ENCODE measurements around the gene PLCL2.
"Not testable (repeated sequence)": the region's sequence is repeated elsewhere in the genome, so short reads cannot be mapped to it uniquely, and the experiment has no call there.

The PLCL2 gene

GRCh38 chr3:17119201-17120072 is 234.7 kb downstream of the PLCL2 start:
- H3K9ac ChIP-seq (ENCODE audit: insufficient read length, low read depth): no peak overlapping the region
- no peaks in the 10 kb centered on the region for H3K4me1 ChIP-seq (ENCODE audit: insufficient read depth, insufficient read length)
- H3K4me3 ChIP-seq (ENCODE audit: insufficient read length, low read depth): no peak overlapping the region
- peaks cover 5% of the 10 kb centered on the region; the same call in 1 of the 2 replicates for H3K9me3 ChIP-seq (ENCODE audit: insufficient read depth, low read length)
- H3K36me3 ChIP-seq (ENCODE audit: insufficient read depth, insufficient read length, low read length): no peaks in the 10 kb centered on the region
- TF ChIP-seq YY1 (IDR thresholded peaks at IDR 0.05; ENCODE audit: insufficient read depth, insufficient read length) (no peak), ZNF274 (IDR thresholded peaks at IDR 0.05; ENCODE audit: low read depth, low read length) (no peak), SUZ12 (IDR thresholded peaks at IDR 0.05; ENCODE audit: extremely low read depth, insufficient read depth, insufficient read length) (no peak)
- DNase-seq (ENCODE audit: low read depth, low spot score): no peak
- H3K27me3 ChIP-seq (ENCODE audit: insufficient read depth, insufficient read length): no peaks in the 10 kb centered on the region

- no peak for TF ChIP-seq YY1 (IDR thresholded peaks at IDR 0.05; ENCODE audit: insufficient read depth, insufficient read length)
- no peak for TF ChIP-seq ZNF274 (IDR thresholded peaks at IDR 0.05; ENCODE audit: low read depth, low read length)
- no peak for TF ChIP-seq SUZ12 (IDR thresholded peaks at IDR 0.05; ENCODE audit: extremely low read depth, insufficient read depth, insufficient read length)
- DNase-seq (ENCODE audit: low read depth, low spot score): no peak
- Histone ChIP-seq H3K4me3 (ENCODE audit: insufficient read length, low read depth) (no peak overlapping the region), H3K9ac (ENCODE audit: insufficient read length, low read depth) (no peak overlapping the region), H3K27me3 (ENCODE audit: insufficient read depth, insufficient read length) (no peaks in the 10 kb centered on the region), H3K36me3 (ENCODE audit: insufficient read depth, insufficient read length, low read length) (no peaks in the 10 kb centered on the region), H3K4me1 (ENCODE audit: insufficient read depth, insufficient read length) (no peaks in the 10 kb centered on the region), H3K9me3 (ENCODE audit: insufficient read depth, low read length) (peaks cover 5% of the 10 kb centered on the region; the same call in 1 of the 2 replicates)
These were observed 235.4 kb downstream of the PLCL2 start for GRCh38 chr3:17120115-17120514.

- Histone ChIP-seq H3K36me3 (ENCODE audit: insufficient read depth, insufficient read length, low read length) (no peaks in the 10 kb centered on the region), H3K27me3 (ENCODE audit: insufficient read depth, insufficient read length) (no peaks in the 10 kb centered on the region), H3K9ac (ENCODE audit: insufficient read length, low read depth) (no peak overlapping the region), H3K9me3 (ENCODE audit: insufficient read depth, low read length) (peaks cover 5% of the 10 kb centered on the region; the same call in 1 of the 2 replicates), H3K4me3 (ENCODE audit: insufficient read length, low read depth) (no peak overlapping the region), H3K4me1 (ENCODE audit: insufficient read depth, insufficient read length) (no peaks in the 10 kb centered on the region)
- no peak for DNase-seq (ENCODE audit: low read depth, low spot score)
- TF ChIP-seq YY1 (IDR thresholded peaks at IDR 0.05; ENCODE audit: insufficient read depth, insufficient read length): no peak
- no peak for TF ChIP-seq ZNF274 (IDR thresholded peaks at IDR 0.05; ENCODE audit: low read depth, low read length)
- no peak for TF ChIP-seq SUZ12 (IDR thresholded peaks at IDR 0.05; ENCODE audit: extremely low read depth, insufficient read depth, insufficient read length)
These were observed 236.6 kb downstream of the PLCL2 start for GRCh38 chr3:17121336-17121735.

DNA sequence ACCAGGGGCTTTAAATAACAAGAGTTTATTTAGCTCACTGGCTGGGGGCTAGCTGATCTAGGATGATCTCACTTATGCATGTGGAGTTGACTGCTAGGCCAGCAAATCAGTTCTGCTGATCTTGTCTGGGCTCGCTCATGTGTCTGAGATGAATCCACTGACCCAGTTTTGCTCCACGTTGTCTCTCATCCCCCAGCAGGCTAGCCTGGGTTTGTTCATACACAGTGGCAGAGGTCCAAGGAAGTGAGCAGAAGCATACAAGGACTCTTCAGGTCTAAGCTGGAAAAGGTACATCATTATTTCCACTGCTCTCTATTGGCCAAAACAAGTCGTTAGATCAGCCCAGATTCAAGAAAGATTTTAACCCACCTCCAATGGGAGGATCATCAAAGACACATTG is 238.0 kb downstream of the PLCL2 start:
- no peaks in the 10 kb centered on the region for H3K4me1 ChIP-seq (ENCODE audit: insufficient read depth, insufficient read length)
- H3K9ac ChIP-seq (ENCODE audit: insufficient read length, low read depth): no peak overlapping the region
- H3K27me3 ChIP-seq (ENCODE audit: insufficient read depth, insufficient read length): no peaks in the 10 kb centered on the region
- H3K4me3 ChIP-seq (ENCODE audit: insufficient read length, low read depth): no peak overlapping the region
- peaks cover 5% of the 10 kb centered on the region; the same call in 1 of the 2 replicates for H3K9me3 ChIP-seq (ENCODE audit: insufficient read depth, low read length)
- no peak for DNase-seq (ENCODE audit: low read depth, low spot score)
- TF ChIP-seq ZNF274 (IDR thresholded peaks at IDR 0.05; ENCODE audit: low read depth, low read length) (no peak), SUZ12 (IDR thresholded peaks at IDR 0.05; ENCODE audit: extremely low read depth, insufficient read depth, insufficient read length) (no peak), YY1 (IDR thresholded peaks at IDR 0.05; ENCODE audit: insufficient read depth, insufficient read length) (no peak)
- H3K36me3 ChIP-seq (ENCODE audit: insufficient read depth, insufficient read length, low read length): no peaks in the 10 kb centered on the region

GRCh38 chr3:17125738-17126442 is 241.1 kb downstream of the PLCL2 start:
- DNase-seq (ENCODE audit: low read depth, low spot score): no peak
- Histone ChIP-seq H3K9me3 (ENCODE audit: insufficient read depth, low read length) (peaks cover 19% of the 10 kb centered on the region; the same call in 1 of the 2 replicates), H3K9ac (ENCODE audit: insufficient read length, low read depth) (no peak overlapping the region), H3K36me3 (ENCODE audit: insufficient read depth, insufficient read length, low read length) (no peaks in the 10 kb centered on the region), H3K4me3 (ENCODE audit: insufficient read length, low read depth) (no peak overlapping the region), H3K4me1 (ENCODE audit: insufficient read depth, insufficient read length) (no peaks in the 10 kb centered on the region), H3K27me3 (ENCODE audit: insufficient read depth, insufficient read length) (no peaks in the 10 kb centered on the region)
- TF ChIP-seq ZNF274 (IDR thresholded peaks at IDR 0.05; ENCODE audit: low read depth, low read length) (no peak), SUZ12 (IDR thresholded peaks at IDR 0.05; ENCODE audit: extremely low read depth, insufficient read depth, insufficient read length) (no peak), YY1 (IDR thresholded peaks at IDR 0.05; ENCODE audit: insufficient read depth, insufficient read length) (no peak)

GRCh38 chr3:17128671-17129070 is 243.9 kb downstream of the PLCL2 start:
- H3K9me3 ChIP-seq (ENCODE audit: insufficient read depth, low read length): peaks cover 14% of the 10 kb centered on the region; the same call in 1 of the 2 replicates
- H3K9ac ChIP-seq (ENCODE audit: insufficient read length, low read depth); H3K36me3 ChIP-seq (ENCODE audit: insufficient read depth, insufficient read length, low read length); H3K27me3 ChIP-seq (ENCODE audit: insufficient read depth, insufficient read length); DNase-seq (ENCODE audit: low read depth, low spot score); H3K4me3 ChIP-seq (ENCODE audit: insufficient read length, low read depth); H3K4me1 ChIP-seq (ENCODE audit: insufficient read depth, insufficient read length): not testable (repeated sequence)

DNA sequence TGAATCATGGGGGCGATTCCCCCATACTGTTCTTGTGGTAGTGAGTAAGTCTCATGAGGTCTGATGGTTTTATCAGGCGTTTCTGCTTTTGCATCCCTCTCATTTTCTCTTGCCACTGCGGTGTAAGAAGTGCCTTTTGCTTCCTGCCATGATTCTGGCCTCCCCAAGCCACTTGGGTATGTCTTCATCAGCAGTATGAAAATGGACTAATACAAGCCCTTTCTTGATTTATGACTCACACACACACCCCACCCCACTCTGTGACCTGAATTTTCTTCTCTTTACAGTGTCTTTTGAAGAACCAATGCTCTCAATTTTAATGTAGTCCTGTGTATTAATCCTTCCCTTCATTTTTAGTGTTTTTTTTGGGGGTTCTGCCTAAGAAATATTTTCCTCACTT is 244.8 kb downstream of the PLCL2 start:
- Histone ChIP-seq H3K4me3 (ENCODE audit: insufficient read length, low read depth) (no peak overlapping the region), H3K36me3 (ENCODE audit: insufficient read depth, insufficient read length, low read length) (no peaks in the 10 kb centered on the region), H3K4me1 (ENCODE audit: insufficient read depth, insufficient read length) (no peaks in the 10 kb centered on the region), H3K9me3 (ENCODE audit: insufficient read depth, low read length) (peaks cover 14% of the 10 kb centered on the region; the same call in 1 of the 2 replicates), H3K9ac (ENCODE audit: insufficient read length, low read depth) (no peak overlapping the region), H3K27me3 (ENCODE audit: insufficient read depth, insufficient read length) (no peaks in the 10 kb centered on the region)
- no peak for DNase-seq (ENCODE audit: low read depth, low spot score)
- TF ChIP-seq ZNF274 (IDR thresholded peaks at IDR 0.05; ENCODE audit: low read depth, low read length) (no peak), YY1 (IDR thresholded peaks at IDR 0.05; ENCODE audit: insufficient read depth, insufficient read length) (no peak), SUZ12 (IDR thresholded peaks at IDR 0.05; ENCODE audit: extremely low read depth, insufficient read depth, insufficient read length) (no peak)
